Liver (tissue), 3 donors: ENCODE data around the gene VLDLR.

ENCODE experiments used
- FOXA1 ChIP-seq: IDR thresholded peaks from 2 replicates; pipeline ENCODE4 v1.6.1; 2016; ENCODE audit warnings: antibody characterized with exemption
- HNF4G ChIP-seq: IDR thresholded peaks from 2 replicates; pipeline ENCODE4 v1.6.1; 2016; ENCODE audit warnings: antibody characterized with exemption
- JUND ChIP-seq, 2 donors: IDR thresholded peaks; 2 replicates each; pipeline ENCODE4 v1.6.1; 2016; ENCODE audit warnings: antibody characterized with exemption in 2 of 2
- NR2F2 ChIP-seq: IDR thresholded peaks from 2 replicates; pipeline ENCODE4 v1.6.1; 2016; ENCODE audit warnings: antibody characterized with exemption
- RAD21 ChIP-seq, 2 donors: IDR thresholded peaks; 2 replicates each; pipeline ENCODE4 v1.6.1; 2016; ENCODE audit warnings: antibody characterized with exemption in 2 of 2, mild to moderate bottlenecking in 2 of 2
- SP1 ChIP-seq: IDR thresholded peaks from 2 replicates; pipeline ENCODE4 v1.6.1; 2018; ENCODE audit warnings: antibody characterized with exemption, mild to moderate bottlenecking
- YY1 ChIP-seq: IDR thresholded peaks from 2 replicates; pipeline ENCODE4 v1.6.1; 2016; ENCODE audit warnings: antibody characterized with exemption, mild to moderate bottlenecking
- TF ChIP-seq, protein P1 (sequence below): fragments of 150-350 bp; IDR thresholded peaks from 2 replicates; pipeline ENCODE4 v1.5.1; 2017; ENCODE audit warnings: improper control_type of control experiment, low read depth, low read length; ENCODE audit not compliant: missing input control
- TF ChIP-seq, protein P2 (sequence below): IDR thresholded peaks from 2 replicates; pipeline ENCODE4 v1.6.1; 2016; ENCODE audit warnings: antibody characterized with exemption
- donor health status: healthy.
- donor health status: healthy.

DNA sequence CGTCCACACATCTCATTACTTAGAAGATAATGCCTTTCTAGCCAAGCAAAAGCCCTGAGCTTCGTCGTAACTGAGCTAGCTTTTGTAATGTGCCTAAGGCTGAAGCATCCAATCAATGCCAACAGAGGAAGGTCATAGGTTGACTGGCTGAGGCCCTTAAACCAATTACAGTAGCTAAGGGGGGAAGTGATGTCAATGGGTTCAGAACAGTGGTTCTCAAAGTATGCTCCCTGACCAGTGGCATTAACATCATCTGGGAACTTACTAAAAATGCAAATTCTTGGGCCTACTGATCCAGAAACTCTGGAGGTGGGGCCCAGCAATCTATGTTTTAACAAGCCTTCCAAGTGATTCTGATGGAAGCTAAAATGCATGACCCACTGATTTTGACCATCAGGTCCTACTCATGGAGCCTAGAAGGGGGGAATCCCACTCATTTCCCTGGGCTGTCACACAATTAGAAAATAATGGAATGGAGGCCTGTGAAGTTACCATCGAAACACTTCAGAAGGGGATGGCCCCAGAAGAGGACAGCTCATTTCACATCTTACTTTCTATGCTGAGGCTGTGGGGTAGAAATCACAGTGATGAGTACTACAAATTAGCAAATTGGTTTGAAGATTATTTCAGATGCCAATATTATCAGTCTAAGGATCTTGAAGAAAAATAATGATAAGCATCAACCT, 4.8 kb upstream of the VLDLR start:
- TF ChIP-seq, protein P1, sequence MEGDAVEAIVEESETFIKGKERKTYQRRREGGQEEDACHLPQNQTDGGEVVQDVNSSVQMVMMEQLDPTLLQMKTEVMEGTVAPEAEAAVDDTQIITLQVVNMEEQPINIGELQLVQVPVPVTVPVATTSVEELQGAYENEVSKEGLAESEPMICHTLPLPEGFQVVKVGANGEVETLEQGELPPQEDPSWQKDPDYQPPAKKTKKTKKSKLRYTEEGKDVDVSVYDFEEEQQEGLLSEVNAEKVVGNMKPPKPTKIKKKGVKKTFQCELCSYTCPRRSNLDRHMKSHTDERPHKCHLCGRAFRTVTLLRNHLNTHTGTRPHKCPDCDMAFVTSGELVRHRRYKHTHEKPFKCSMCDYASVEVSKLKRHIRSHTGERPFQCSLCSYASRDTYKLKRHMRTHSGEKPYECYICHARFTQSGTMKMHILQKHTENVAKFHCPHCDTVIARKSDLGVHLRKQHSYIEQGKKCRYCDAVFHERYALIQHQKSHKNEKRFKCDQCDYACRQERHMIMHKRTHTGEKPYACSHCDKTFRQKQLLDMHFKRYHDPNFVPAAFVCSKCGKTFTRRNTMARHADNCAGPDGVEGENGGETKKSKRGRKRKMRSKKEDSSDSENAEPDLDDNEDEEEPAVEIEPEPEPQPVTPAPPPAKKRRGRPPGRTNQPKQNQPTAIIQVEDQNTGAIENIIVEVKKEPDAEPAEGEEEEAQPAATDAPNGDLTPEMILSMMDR: no peak
- TF ChIP-seq NR2F2 (no peak), HNF4G (no peak), YY1 (no peak), SP1 (no peak), RAD21 (IDR thresholded peaks at IDR 0.05) (no peak), FOXA1 (no peak), JUND (IDR thresholded peaks at IDR 0.05) (no peak)
- TF ChIP-seq, protein P2, sequence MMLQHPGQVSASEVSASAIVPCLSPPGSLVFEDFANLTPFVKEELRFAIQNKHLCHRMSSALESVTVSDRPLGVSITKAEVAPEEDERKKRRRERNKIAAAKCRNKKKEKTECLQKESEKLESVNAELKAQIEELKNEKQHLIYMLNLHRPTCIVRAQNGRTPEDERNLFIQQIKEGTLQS: no peak
